NCI-H2081 (cell line): Measurements from ENCODE around the gene NCAPH2.

ENCODE experiments used
- DNase-seq, 2 experiments: peaks; one replicate each; lab custom pipeline; 2025; lab: John Stamatoyannopoulos, UW

Gene NCAPH2

DNA sequence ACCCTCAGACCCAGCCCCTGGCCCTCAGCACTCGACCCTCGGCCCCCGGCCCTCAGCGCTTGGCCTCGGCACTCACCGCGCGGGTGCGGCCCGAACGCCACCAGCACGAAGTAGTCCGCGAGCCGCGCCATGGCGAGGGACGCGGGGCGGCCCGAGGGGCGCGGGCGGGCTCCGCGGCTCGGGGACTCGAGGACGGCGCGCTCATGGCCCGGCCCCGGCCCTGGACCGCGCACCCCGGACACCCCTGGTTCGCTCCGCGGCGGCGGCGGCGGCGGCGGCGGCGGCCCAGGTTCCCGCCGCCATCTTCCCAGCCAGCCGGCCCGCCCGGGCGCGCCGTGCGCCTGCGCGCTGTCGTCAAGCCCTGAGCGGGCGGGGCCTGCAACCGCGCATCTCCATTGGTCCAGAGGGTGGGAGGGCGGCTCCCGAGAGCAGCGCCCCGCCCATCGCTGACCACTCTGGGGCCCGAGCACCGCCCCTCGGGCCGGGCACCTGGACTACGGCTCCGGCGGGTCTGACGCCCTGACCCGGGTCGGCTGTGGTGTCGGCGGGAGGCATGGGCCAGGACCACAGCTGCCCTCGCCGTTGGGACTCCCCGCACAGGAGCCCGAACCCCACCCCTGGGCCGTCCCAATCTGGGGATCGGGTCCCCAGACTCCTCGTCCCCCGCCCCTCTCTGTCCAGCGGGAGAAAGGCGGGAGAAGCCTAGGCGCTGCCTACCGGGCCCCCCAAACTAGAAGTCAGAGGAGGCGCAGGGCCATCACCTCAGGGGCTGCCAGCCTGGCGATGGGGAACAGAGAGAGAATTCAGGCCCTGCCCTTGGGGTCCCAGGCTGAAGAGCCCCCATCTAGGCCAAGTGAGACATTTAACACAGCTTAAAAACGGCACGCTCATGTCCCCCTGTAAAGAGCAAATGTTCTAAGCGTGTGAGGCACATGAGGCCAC lies 33.0 kb upstream of the NCAPH2 start, which contains the start of gene SBF1:
Gene SBF1, minus strand, starts transcription at position 326 of the 942 bp plus-strand sequence. Its CDS starts 195 bp downstream, at position 131.
- DNase-seq: peak; percentile 73 to 74

DNA sequence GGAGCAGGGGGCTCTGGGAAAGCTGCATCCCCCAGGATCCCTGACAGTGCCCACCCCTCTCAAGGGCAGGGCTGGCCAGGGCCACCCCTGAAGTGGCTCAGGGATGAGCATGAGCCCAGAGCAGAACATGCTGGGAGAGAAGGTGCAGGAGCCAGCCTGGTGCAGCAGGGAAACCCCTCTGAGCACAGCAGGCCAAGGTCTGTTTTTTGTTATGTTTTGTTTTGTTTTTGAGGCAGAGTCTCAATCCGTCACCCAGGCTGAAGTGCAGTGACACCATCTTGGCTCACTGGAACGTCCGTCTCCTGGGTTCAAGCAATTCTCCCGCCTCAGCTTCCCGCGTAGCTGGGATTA lies 32.4 kb upstream of the NCAPH2 start:
- no peak for DNase-seq

DNA sequence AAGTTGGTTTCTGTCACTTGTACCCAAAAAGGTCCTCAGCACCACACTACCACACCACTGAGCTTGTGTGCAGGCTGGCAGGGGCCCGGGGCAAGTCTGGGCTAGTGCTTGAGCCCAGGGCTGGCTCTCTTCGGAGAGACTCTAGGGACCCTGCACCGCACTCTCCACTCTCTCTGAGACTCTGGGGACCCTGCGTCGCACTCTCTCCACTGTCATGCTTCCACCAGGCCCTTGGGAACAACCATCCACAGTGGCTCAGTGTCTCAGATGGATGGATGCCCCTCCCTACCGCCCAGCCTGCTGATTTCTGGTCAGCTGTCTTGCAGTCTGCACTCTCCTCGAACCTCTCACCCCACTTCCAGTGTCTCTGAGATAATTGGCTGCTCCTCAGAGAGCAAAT lies 31.2 kb upstream of the NCAPH2 start:
- no peak for DNase-seq

DNA sequence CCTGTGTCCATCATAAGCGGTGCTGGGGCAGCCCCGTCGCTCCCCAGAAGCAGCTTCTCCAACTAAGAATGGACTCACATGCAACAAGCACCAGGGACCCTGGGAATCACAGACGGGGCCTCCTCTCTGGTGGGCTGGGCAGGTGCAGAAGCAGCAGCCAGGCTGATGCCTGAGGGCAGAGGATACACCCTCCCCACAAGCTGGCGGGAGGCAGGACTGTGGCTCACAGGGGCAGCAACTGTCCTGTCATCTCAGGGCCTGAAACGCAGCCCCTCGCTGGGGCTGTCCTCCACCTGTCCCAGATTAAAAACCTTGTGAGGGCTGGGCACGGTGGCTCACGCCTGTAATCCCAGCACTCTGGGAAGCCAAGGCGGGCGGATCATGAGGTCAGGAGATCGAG lies 30.1 kb upstream of the NCAPH2 start:
- DNase-seq: no peak

DNA sequence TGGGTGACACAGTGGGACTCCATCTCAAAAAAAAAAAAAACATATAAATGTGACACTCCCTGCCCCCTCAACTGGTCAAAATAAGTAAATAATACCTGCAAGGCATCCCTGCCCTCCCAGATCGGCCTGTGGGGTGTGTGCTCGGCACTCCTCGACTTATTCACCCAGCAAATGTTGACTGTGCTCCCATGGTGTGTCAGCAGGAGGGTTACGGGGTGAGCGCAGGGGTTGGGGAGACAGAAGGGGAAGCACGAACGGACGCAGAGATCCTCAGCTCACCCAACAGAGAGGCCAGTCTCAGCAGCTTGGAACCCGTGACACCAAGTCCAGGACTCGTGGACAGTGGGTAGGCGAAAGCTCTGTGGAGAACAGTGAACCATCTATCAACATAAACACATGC lies 28.3 kb upstream of the NCAPH2 start:
- no peak for DNase-seq

DNA sequence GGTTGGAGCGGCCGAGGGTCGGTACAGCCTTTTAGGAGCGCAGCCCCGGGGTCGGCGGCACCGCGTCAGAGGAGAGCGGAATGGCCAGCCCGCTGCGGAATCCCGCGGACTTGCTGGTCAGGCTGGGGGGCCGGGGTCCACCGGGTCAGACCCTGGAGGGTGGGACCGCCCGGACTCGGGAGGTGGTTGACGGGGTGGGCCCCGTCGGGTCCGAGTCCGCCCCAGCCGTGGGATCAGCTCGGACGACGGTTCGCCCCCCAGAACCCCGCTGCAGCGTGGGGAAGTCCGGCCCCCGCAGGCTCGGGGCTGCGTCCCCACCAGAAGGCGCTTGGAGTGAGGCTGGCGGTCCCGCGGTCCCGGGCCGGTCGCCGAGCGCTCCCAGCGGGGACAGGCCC lies 27.0 kb upstream of the NCAPH2 start:
- no peak for DNase-seq

DNA sequence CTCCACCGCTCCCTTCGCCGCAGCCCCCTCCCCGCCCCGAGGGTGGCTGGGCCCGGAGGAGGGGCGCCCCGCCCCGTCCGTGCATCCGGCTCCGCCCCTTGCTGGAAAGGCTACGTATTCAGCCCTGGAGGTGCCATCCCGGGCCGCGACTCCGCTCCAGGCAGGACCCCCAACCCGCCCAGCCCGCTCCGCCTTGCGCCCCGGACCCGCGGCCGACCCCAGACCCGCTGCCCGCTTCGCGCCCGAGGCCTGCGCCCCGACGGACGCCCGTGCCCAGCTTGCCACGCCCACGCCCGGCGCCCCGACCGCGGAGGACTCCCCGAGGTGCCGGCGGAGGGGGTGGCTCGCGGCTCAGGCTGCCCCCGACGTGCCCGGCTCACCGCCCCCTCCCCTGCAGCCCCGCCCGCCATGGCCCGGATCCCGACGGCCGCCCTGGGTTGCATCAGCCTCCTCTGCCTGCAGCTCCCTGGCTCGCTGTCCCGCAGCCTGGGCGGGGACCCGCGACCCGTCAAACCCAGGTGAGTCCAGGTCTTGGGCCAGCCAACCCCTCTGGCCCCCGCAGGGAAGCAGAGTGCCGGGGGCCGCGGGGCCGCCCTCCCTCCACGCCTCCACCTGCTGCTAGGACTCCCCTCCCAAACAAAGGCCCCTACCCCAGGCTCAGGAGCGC lies 26.5 kb upstream of the NCAPH2 start, which contains the start of gene ADM2:
Gene ADM2, plus strand, starts transcription at position 104 of the 667 bp plus-strand sequence. Its CDS starts 305 bp downstream, at position 409.
- DNase-seq: peak in 1 of 2 experiments; percentile 3

GRCh38 chr22:50482107-50483074 lies 25.6 kb upstream of the NCAPH2 start:
- DNase-seq: no peak

GRCh38 chr22:50483106-50483505 lies 24.9 kb upstream of the NCAPH2 start:
- DNase-seq: no peak

- DNase-seq: no peak
These were observed 24.5 kb upstream of the NCAPH2 start for GRCh38 chr22:50483556-50483955.

- DNase-seq: no peak
These were observed 23.8 kb upstream of the NCAPH2 start for GRCh38 chr22:50483977-50484853.

GRCh38 chr22:50485221-50486131 lies 22.5 kb upstream of the NCAPH2 start:
- DNase-seq: no peak

DNA sequence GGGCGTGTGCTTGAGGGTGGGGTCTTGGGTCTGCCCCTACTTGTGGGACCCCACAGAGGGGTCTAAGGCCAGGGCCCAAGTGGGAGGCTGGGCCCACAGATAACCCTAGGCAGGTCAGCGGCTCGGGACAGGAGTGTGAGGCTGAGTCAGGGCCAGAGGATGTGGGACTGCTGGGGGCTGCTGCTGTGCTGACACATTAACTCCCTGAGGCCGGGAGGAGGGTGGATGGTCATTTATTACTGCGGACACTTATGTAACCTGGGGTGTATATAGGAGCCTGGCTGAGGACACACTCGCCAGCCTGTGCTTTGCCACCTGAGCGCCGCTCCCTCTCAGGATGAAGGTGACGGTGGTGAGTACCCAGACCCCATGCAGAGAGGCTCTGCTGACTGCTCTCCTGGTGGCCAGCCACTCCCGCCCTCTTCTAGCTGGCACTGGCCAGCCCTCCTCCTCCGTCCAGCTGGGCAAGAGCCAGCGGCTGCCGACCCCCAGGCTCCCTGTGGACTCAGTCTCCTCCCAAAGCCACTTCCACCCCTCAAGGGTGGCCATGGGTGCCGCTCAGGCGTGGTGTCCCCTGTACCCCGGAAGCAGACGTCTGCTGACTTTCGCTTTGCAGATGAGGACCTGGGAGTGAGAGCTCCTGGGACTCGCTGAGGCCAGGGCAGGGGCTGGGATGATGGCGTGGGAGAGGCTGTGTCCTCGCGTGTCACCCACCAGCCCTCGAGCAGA lies 21.3 kb upstream of the NCAPH2 start, which contains the start of gene MIOX:
Gene MIOX, plus strand, starts transcription at position 299 of the 729 bp plus-strand sequence. Its CDS starts 39 bp downstream, at position 338.
- no peak for DNase-seq

- DNase-seq: no peak
These were observed 20.6 kb upstream of the NCAPH2 start for GRCh38 chr22:50487290-50488005.

DNA sequence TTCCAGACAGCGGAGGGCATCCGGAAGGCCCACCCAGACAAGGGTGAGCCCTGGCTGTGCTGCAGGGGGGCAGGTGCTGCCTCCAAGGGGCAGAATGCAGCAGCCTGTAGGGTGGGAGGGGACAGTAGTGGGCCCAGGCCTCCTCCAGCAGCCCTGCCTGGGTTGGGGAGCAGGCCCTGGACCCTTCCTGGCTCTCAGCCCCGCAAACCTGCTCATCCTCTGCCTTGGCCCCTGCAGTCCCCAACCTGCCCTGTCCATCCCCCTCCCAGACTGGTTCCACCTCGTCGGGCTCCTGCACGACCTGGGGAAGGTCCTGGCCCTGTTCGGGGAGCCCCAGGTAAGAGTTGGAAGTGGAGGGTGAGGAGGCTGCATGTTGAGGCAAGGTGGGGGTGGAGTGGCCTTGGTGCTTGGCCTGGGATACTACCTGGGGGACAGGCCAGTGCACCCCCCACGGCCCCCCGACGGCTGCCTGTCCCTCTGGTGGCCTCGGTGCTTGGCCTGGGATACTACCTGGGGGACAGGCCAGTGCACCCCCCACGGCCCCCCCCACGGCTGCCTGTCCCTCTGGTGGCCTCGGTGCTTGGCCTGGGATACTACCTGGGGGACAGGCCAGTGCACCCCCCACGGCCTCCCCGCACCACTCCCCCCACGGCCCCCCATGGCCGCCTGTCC lies 19.9 kb upstream of the NCAPH2 start:
- no peak for DNase-seq

- DNase-seq: no peak
These were observed 19.1 kb upstream of the NCAPH2 start for GRCh38 chr22:50488886-50489285.

DNA sequence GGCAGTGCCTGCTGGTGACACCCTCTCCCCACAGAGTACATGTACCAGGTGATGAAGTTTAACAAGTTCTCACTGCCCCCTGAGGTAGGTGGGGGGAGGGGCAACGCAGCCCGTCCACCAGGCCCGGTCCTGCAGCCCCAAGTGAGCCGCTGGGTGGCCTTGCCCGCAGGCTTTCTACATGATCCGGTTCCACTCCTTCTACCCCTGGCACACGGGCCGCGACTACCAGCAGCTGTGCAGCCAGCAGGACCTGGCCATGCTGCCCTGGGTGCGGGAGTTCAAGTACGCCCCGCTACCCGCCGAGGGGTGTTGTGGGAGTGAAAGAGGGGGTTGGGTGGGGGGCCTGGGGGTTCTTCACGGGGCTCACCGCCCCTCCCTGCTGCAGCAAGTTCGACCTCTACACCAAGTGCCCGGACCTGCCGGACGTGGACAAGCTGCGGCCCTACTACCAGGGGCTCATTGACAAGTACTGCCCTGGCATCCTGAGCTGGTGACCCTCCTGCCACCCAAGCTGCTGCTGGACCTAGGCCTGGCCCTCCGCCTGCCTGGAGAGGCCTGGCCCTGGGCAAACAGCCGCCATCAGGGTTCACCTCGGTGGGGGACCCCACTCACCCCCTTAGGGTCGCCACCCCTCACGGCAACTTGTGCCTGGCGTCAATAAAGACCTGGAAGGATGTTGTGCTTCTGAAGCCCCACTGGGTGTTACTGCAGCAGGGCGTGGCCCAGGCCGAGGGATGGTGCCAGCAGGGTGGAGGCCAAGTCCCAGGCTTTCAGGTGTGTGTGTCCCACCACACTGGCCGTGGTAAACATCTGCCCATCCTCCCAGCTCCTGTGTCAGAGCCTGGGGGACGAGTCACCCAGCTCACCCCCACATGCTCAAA lies 18.4 kb upstream of the NCAPH2 start:
- no peak for DNase-seq
